Keratinocyte (primary cell): Measurements from ENCODE around the gene GGA1. TPM values are rescaled to one million over a fixed set of nuclear protein-coding genes. Genes with fewer than 3 reads are reported as not detected.
A peak's percentile ranks its signal among the peaks of the same experiment; 100 is the strongest.

ENCODE experiments used
- DNase-seq: peaks from one replicate; pipeline ENCODE4 v3.0.0-alpha.2; 2011; ENCODE audit warnings: low read depth, missing footprints, low spot score
- FAIRE-seq: peaks from 2 replicates; lab custom pipeline; 2011; peaks lifted over from hg19 to GRCh38; lab: Jason Lieb, UNC
- H2AFZ ChIP-seq: 2 replicates; pipeline ENCODE4 v1.6.0; 2012; ENCODE audit warnings: low read length, control low read depth, inconsistent platforms; ENCODE audit not compliant: control insufficient read depth
- H3K27ac ChIP-seq: 2 replicates; pipeline ENCODE4 v1.5.1; 2011; ENCODE audit warnings: low read length; ENCODE audit not compliant: control insufficient read depth, insufficient read depth
- H3K27me3 ChIP-seq: 3 replicates; pipeline ENCODE4 v1.6.0; 2011; ENCODE audit warnings: low read length; ENCODE audit not compliant: control insufficient read depth, insufficient read depth; ENCODE audit errors: extremely low read depth
- H3K36me3 ChIP-seq, 2 experiments: 2 replicates in 1 of 2; 3 replicates in 1 of 2; pipeline ENCODE4 v1.5.1; 2011; ENCODE audit warnings: low read length in 2 of 2, mild to moderate bottlenecking in 1 of 2; ENCODE audit not compliant: control insufficient read depth in 2 of 2, insufficient read depth in 2 of 2; ENCODE audit errors: extremely low read depth in 1 of 2
- H3K4me1 ChIP-seq: 3 replicates; pipeline ENCODE4 v1.5.1; 2011; ENCODE audit warnings: low read length; ENCODE audit not compliant: control insufficient read depth, insufficient read depth; ENCODE audit errors: extremely low read depth
- H3K4me2 ChIP-seq: 3 replicates; pipeline ENCODE4 v1.6.0; 2011; ENCODE audit warnings: low read depth, low read length; ENCODE audit not compliant: control insufficient read depth, insufficient read depth; ENCODE audit errors: extremely low read depth
- H3K4me3 ChIP-seq, 3 experiments: fragments of 200-600 bp in 1 of 3; sonication (generic) in 1 of 3; 2 replicates in 2 of 3; 3 replicates in 1 of 3; pipeline ENCODE4 v1.5.1; 2011 to 2016; ENCODE audit warnings: low read length in 3 of 3, mild to moderate bottlenecking in 3 of 3, control low read depth in 2 of 3, inconsistent platforms in 1 of 3, low read depth in 1 of 3, mixed read lengths in 1 of 3, mixed run types in 1 of 3, moderate library complexity in 1 of 3; ENCODE audit not compliant: control insufficient read depth in 2 of 3, insufficient read depth in 2 of 3; ENCODE audit errors: extremely low read depth in 1 of 3
- H3K79me2 ChIP-seq: 2 replicates; pipeline ENCODE4 v1.6.0; 2012; ENCODE audit warnings: low read length; ENCODE audit not compliant: control insufficient read depth, insufficient read depth
- H3K9ac ChIP-seq: 3 replicates; pipeline ENCODE4 v1.6.0; 2011; ENCODE audit warnings: low read length; ENCODE audit not compliant: control insufficient read depth, insufficient read depth; ENCODE audit errors: extremely low read depth
- H3K9me1 ChIP-seq: 3 replicates; pipeline ENCODE4 v1.6.0; 2011; ENCODE audit warnings: low read length; ENCODE audit not compliant: control insufficient read depth, insufficient read depth; ENCODE audit errors: extremely low read depth
- H3K9me3 ChIP-seq: 2 replicates; pipeline ENCODE4 v1.5.1; 2012; ENCODE audit warnings: low read depth, low read length; ENCODE audit not compliant: control insufficient read depth
- H4K20me1 ChIP-seq: 3 replicates; pipeline ENCODE4 v1.6.0; 2011; ENCODE audit warnings: low read length; ENCODE audit not compliant: control insufficient read depth, insufficient read depth; ENCODE audit errors: extremely low read depth
- EZH2 ChIP-seq: IDR thresholded peaks from one replicate; pipeline ENCODE4 v1.6.1; 2012; ENCODE audit warnings: inconsistent platforms, mild to moderate bottlenecking, low read length, moderate library complexity
- dilution Hi-C: fragments of 300-500 bp; cut with MboI; formaldehyde crosslinking; loops from one replicate; pipeline ENCODE4 v1.7.0; 2020; ENCODE audit warnings: low sequenced_read_pairs; ENCODE audit not compliant: extremely low pct_ligation_motif_present
- polyA plus RNA-seq, 5 experiments: library from polyadenylated mRNA; depleted of rRNA in 3 of 5; stranded (reverse) in 3 of 5; stranded (forward) in 1 of 5; unstranded in 1 of 5; fragments of >200 nt; gene quantifications; 1 replicate in 1 of 5; 2 replicates in 3 of 5; 3 replicates in 1 of 5; pipeline versions ENCODE4 v1.2.1 to v1.2.3, GENCODE V29; 2011 to 2012; ENCODE audit warnings: missing spikeins in 2 of 5, low read depth in 1 of 5, low replicate concordance in 1 of 5
- TF ChIP-seq, protein P1 (sequence below), 3 experiments: IDR thresholded peaks in 1 of 3; conservative IDR thresholded peaks in 1 of 3; optimal IDR thresholded peaks in 1 of 3; 2 replicates in 2 of 3; 3 replicates in 1 of 3; pipeline versions ENCODE3 to v1.5.1; 2011; ENCODE audit warnings: low read length in 3 of 3, mild to moderate bottlenecking in 3 of 3, moderate library complexity in 2 of 3, control low read depth in 1 of 3, inconsistent platforms in 1 of 3; ENCODE audit not compliant: insufficient read depth in 2 of 3; ENCODE audit errors: extremely low read depth in 1 of 3

Gene GGA1
- polyA plus RNA-seq, 1 donor (not counting 4 experiments of a cell fraction or from before 2014, with no cell fraction given), result 29.2 TPM

DNA sequence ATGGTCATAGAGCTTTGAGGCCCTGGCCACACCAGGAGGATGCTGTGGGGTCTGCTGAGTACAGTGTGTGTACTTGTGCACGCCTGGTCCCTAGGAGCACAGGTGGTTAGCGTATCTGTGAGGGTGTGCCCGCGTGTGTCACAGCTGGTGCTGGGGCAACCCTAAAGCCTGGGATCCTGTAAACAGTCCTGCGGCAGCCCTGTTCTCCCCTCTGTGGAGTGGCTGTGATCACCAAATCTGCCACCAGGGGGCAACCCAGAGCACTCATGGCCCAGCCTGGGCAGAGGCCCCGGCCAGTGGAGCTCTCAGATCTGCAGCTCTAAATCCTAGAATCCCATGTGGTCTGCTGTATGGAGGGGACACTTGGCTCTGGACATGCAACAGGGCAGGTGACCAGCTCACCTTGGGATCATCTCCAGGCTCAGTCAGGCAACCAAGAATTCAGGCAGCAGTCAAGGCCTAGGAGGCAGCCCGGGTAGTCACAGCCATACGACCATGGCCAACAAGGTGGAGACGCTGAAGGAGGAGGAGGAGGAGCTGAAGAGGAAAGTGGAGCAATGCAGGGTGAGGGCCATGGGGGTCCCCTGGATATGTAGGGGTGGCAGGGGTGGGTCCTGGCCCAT lies 34.7 kb downstream of the GGA1 start:
- peak; percentile 58 for FAIRE-seq
- Histone ChIP-seq H3K9me1 (no peaks in the 10 kb centered on the region), H3K27me3 (no peaks in the 10 kb centered on the region), H4K20me1 (peaks cover 4% of the 10 kb centered on the region), H3K36me3 (peaks cover 47 to 51% of the 10 kb centered on the region in 2 experiments), H3K4me3 (no peak overlapping the region), H3K27ac (no peak overlapping the region), H3K9me3 (no peaks in the 10 kb centered on the region), H3K9ac (no peak overlapping the region), H3K79me2 (peaks cover 27% of the 10 kb centered on the region), H3K4me2 (no peak overlapping the region), H3K4me1 (peaks cover 25% of the 10 kb centered on the region), H2AFZ (no peak overlapping the region)
- no peak for DNase-seq
- dilution Hi-C loops, result no loop called here
- TF ChIP-seq EZH2, result no peak
- TF ChIP-seq, protein P1, sequence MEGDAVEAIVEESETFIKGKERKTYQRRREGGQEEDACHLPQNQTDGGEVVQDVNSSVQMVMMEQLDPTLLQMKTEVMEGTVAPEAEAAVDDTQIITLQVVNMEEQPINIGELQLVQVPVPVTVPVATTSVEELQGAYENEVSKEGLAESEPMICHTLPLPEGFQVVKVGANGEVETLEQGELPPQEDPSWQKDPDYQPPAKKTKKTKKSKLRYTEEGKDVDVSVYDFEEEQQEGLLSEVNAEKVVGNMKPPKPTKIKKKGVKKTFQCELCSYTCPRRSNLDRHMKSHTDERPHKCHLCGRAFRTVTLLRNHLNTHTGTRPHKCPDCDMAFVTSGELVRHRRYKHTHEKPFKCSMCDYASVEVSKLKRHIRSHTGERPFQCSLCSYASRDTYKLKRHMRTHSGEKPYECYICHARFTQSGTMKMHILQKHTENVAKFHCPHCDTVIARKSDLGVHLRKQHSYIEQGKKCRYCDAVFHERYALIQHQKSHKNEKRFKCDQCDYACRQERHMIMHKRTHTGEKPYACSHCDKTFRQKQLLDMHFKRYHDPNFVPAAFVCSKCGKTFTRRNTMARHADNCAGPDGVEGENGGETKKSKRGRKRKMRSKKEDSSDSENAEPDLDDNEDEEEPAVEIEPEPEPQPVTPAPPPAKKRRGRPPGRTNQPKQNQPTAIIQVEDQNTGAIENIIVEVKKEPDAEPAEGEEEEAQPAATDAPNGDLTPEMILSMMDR (optimal IDR thresholded peaks at IDR 0.05 in 1 of 3, IDR thresholded peaks at IDR 0.05 in 1 of 3, conservative IDR thresholded peaks at IDR 0.05 in 1 of 3; ENCODE audit: extremely low read depth in 1 of 3, insufficient read depth in 2 of 3, low read length in 3 of 3), result peak; percentile 74 to 92 (median 89)

DNA sequence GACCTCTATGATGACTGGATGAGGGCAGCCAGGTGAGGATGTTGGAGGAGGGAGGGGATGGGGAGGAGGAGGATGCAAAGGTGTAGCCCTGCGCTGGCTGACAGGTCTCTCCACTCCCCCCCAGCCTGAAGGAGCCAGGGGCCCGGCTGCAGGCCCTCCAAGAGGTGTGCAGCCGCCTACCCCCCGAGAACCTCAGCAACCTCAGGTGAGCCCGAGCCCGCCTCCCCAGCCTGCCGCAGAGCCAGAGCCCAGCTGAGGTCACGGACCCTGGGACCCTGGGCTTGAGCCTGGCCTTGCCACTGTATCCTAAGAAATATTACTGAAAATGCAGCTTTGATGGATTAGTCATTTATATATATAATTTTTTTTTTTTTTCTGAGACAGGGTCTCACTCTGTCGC lies 38.7 kb downstream of the GGA1 start:
- no peak for FAIRE-seq
- H3K9ac ChIP-seq, result no peak overlapping the region
- H3K4me1 ChIP-seq, result peaks cover 6% of the 10 kb centered on the region
- no peaks in the 10 kb centered on the region for H3K9me3 ChIP-seq
- no peak overlapping the region for H3K27ac ChIP-seq
- DNase-seq, result no peak
- H3K79me2 ChIP-seq, result peaks cover 11% of the 10 kb centered on the region
- no peaks in the 10 kb centered on the region for H3K27me3 ChIP-seq
- H2AFZ ChIP-seq, result no peak overlapping the region
- dilution Hi-C loops, result no loop called here
- no peaks in the 10 kb centered on the region for H3K9me1 ChIP-seq
- H3K4me3 ChIP-seq, result no peak overlapping the region
- peaks cover 58 to 59% of the 10 kb centered on the region in 2 experiments for H3K36me3 ChIP-seq
- TF ChIP-seq EZH2, result no peak
- no peaks in the 10 kb centered on the region for H4K20me1 ChIP-seq
- H3K4me2 ChIP-seq, result no peak overlapping the region

DNA sequence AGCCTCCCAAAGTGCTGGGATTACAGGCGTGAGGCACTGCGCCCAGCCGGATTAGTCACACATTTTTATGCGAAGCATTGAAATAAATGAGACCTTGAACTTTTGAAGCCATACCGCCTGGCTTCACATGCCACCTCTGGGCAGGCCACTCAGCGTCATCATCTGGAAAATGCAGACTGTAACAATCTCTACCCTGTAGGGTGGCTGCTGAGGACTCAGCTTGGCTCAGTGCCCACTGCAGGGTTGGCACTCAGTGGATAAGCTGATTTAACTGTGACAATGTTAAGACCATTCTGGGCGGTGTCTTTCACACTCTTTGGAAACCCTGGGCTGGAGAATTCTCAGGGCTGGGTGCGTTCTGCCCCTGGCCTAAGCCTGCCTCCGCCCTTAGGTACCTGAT lies 39.3 kb downstream of the GGA1 start:
- FAIRE-seq, result no peak
- no peaks in the 10 kb centered on the region for H4K20me1 ChIP-seq
- H3K27me3 ChIP-seq, result no peaks in the 10 kb centered on the region
- H3K9me1 ChIP-seq, result no peaks in the 10 kb centered on the region
- TF ChIP-seq, protein P1 (optimal IDR thresholded peaks at IDR 0.05 in 1 of 3, IDR thresholded peaks at IDR 0.05 in 1 of 3, conservative IDR thresholded peaks at IDR 0.05 in 1 of 3; ENCODE audit: extremely low read depth in 1 of 3, insufficient read depth in 2 of 3, low read length in 3 of 3), result no peak
- TF ChIP-seq EZH2, result no peak
- peaks cover 11% of the 10 kb centered on the region for H3K79me2 ChIP-seq
- peaks cover 6% of the 10 kb centered on the region for H3K4me1 ChIP-seq
- no peak for DNase-seq
- H3K9me3 ChIP-seq, result no peaks in the 10 kb centered on the region
- H3K27ac ChIP-seq, result no peak overlapping the region
- H3K9ac ChIP-seq, result no peak overlapping the region
- no peak overlapping the region for H2AFZ ChIP-seq
- no peak overlapping the region for H3K4me3 ChIP-seq
- H3K4me2 ChIP-seq, result no peak overlapping the region
- peaks cover 53 to 56% of the 10 kb centered on the region in 2 experiments for H3K36me3 ChIP-seq
- dilution Hi-C loops, result no loop called here
